Bronchial epithelial cell (primary cell): Measurements from ENCODE around the gene BTG4. TPM values are rescaled to one million over a fixed set of nuclear protein-coding genes. Genes with fewer than 3 reads are reported as not detected.

ENCODE experiments used
- DNase-seq: peaks from one replicate; pipeline ENCODE4 v3.0.0-alpha.2; 2010; ENCODE audit warnings: low read depth
- FAIRE-seq: peaks from 2 replicates; lab custom pipeline; 2011; peaks lifted over from hg19 to GRCh38; lab: Jason Lieb, UNC
- H3K27me3 ChIP-seq: 2 replicates; pipeline ENCODE4 v1.5.1; 2011; ENCODE audit warnings: low read length; ENCODE audit not compliant: control insufficient read depth, insufficient read depth
- H3K36me3 ChIP-seq: 2 replicates; pipeline ENCODE4 v1.5.1; 2011; ENCODE audit warnings: low read length; ENCODE audit not compliant: control insufficient read depth, insufficient read depth
- H3K4me3 ChIP-seq: 2 replicates; pipeline ENCODE4 v1.5.1; 2011; ENCODE audit warnings: mild to moderate bottlenecking, low read depth, low read length, control low read depth
- total RNA-seq: library from RNA; depleted of rRNA; stranded (reverse); fragments of >200 nt; gene quantifications from 2 replicates; pipeline ENCODE4 v1.2.1, GENCODE V29; 2014
- TF ChIP-seq, protein P1 (sequence below): IDR thresholded peaks from 2 replicates; pipeline ENCODE4 v1.5.1; 2011; ENCODE audit warnings: mild to moderate bottlenecking, moderate library complexity, low read length, control low read depth, inconsistent platforms; ENCODE audit not compliant: insufficient read depth, severe bottlenecking

Gene BTG4
- total RNA-seq, 1 donor from 2014 or later: 0.26 TPM

DNA sequence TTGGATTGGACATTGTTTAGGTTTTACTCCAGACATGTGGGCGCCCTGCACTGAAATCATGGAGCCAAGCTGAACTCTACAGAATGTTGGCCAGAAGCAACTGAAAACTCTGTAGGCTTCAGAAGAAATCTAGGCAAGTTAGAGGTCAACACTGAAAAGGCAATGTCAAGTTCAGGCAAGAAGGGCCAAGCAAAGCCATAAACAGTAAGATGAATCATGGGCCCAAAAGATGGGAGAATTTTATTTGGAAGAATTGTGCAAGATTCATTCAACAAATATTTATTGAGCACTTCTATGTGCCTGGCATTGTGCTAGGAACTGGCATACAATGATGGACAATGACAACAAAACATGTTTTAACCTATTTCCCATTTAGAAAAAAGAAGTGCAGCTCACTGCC, 13.3 kb upstream of the BTG4 start:
- FAIRE-seq: no peak

DNA sequence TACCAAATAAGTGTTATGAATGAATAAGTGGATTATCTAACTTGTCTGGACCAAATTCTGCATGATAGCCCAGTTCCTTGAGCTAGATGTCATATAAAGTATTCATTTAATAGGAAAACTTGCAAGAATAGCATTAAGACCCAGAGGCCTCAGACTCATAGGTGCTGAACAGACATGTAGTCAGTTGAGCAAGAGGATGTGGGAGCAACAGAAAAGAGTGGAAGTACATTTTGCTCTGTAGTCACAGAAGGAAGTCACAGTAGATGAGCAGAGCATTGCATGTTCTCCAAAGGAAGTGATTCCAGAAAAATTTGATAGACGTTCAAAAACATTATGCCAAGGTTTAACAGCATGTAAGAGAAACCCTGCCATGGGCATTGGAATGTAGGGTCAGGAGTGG, 11.9 kb upstream of the BTG4 start:
- TF ChIP-seq, protein P1, sequence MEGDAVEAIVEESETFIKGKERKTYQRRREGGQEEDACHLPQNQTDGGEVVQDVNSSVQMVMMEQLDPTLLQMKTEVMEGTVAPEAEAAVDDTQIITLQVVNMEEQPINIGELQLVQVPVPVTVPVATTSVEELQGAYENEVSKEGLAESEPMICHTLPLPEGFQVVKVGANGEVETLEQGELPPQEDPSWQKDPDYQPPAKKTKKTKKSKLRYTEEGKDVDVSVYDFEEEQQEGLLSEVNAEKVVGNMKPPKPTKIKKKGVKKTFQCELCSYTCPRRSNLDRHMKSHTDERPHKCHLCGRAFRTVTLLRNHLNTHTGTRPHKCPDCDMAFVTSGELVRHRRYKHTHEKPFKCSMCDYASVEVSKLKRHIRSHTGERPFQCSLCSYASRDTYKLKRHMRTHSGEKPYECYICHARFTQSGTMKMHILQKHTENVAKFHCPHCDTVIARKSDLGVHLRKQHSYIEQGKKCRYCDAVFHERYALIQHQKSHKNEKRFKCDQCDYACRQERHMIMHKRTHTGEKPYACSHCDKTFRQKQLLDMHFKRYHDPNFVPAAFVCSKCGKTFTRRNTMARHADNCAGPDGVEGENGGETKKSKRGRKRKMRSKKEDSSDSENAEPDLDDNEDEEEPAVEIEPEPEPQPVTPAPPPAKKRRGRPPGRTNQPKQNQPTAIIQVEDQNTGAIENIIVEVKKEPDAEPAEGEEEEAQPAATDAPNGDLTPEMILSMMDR: no peak
- no peaks in the 10 kb centered on the region for H3K27me3 ChIP-seq
- FAIRE-seq (no peak), DNase-seq (peak; percentile 77)
- no peak overlapping the region for H3K4me3 ChIP-seq
- H3K36me3 ChIP-seq: no peaks in the 10 kb centered on the region

More for the DNA sequence above, 13.3 kb upstream of the BTG4 start:
- TF ChIP-seq, protein P1: no peak
- H3K27me3 ChIP-seq: no peaks in the 10 kb centered on the region
- peak; percentile 68 for DNase-seq
- H3K36me3 ChIP-seq: no peaks in the 10 kb centered on the region
- no peak overlapping the region for H3K4me3 ChIP-seq

DNA sequence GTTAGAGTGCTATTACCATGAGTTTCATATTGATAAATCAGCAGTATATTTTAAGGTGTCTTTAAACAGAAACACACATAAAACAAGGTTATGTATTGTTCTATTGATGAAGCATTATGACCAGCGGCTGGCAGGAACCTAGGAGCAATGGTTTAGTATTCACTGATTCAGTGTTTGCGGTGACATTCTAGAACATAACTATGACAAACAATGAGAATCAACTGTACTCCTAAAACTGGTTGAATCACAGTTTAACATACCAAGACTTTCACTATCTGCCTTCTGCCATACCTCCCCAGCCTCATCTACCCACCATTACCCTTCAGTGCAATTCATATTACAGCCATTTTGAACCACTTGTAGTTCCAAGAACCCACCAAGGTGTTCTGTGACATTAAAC, 11.2 kb upstream of the BTG4 start:
- TF ChIP-seq, protein P1: no peak
- DNase-seq (no peak), FAIRE-seq (no peak)
- Histone ChIP-seq H3K36me3 (no peaks in the 10 kb centered on the region), H3K4me3 (no peak overlapping the region), H3K27me3 (no peaks in the 10 kb centered on the region)

DNA sequence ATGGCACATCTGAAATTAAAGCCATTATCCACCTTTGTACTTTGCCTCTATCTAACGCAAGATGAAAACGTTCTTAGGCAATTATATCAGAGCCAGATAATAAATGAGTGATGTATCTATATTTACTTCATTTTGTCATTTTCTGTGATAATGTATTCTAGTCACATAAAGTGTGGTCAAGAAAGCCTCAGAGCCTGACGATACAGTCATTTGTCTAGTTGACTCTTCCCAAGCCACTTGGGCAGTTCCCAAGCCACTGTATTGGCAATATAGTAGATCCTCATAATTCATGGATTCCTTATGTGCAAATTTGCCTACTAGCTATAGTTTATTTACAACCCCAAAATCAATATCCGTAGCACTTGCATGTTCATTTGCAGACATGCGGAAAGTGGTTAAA, 10.2 kb upstream of the BTG4 start:
- FAIRE-seq (no peak), DNase-seq (no peak)
- H3K27me3 ChIP-seq: no peaks in the 10 kb centered on the region
- no peaks in the 10 kb centered on the region for H3K36me3 ChIP-seq
- H3K4me3 ChIP-seq: no peak overlapping the region
- TF ChIP-seq, protein P1: no peak

DNA sequence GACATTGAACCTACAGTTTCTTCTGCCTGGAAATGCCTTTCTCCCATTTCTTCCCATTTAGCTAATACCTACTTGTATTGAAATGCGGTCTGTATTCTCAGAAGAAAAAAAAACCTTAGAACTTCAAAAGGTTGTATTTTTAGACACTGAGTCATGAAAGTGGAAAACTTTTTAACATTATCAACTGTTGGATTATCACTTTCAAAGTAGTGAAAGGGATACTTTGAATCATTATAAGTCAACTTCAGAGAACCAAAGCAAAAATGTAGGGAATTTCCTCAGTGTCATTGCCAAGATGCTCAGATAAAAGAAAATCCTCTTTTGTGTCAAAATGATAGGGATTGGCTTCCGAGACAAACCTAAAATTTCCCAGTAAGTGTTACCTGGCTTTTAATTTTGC, 8.9 kb upstream of the BTG4 start:
- TF ChIP-seq, protein P1: no peak
- FAIRE-seq (no peak), DNase-seq (peak; percentile 34)
- Histone ChIP-seq H3K27me3 (no peaks in the 10 kb centered on the region), H3K36me3 (no peaks in the 10 kb centered on the region), H3K4me3 (no peak overlapping the region)

DNA sequence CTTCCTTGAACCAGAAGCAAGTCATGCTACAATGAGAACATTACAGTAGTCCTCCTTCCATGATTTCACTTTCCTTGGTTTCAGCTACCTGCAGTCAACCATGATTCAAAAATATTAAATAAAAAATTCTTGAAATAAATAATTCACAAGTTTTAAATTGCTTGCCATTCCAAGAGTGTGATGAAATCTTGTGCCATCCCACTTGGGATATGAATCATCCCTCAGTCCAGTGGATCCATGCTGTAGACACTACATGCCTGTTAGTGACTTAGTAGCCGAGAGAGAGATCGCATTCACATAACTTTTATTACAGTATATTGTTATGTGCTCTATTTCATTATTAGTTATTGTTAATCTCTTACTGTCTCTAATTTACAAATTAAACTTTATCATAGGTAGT, 8.4 kb upstream of the BTG4 start:
- Histone ChIP-seq H3K36me3 (no peaks in the 10 kb centered on the region), H3K27me3 (no peaks in the 10 kb centered on the region), H3K4me3 (no peak overlapping the region)
- FAIRE-seq (no peak), DNase-seq (peak; percentile 81)
- TF ChIP-seq, protein P1: no peak
